ENCODE data around the gene PSME2. TPM values are rescaled to one million over a fixed set of nuclear protein-coding genes. Genes with fewer than 3 reads are reported as not detected.
A peak's percentile ranks its signal among the peaks of the same experiment; 100 is the strongest.

The PSME2 gene
- total and polyA plus RNA-seq, 2 of the 13 experiments (the other 11 are each of a cell fraction or from before 2014, with no cell fraction given): 332 to 716 TPM

DNA sequence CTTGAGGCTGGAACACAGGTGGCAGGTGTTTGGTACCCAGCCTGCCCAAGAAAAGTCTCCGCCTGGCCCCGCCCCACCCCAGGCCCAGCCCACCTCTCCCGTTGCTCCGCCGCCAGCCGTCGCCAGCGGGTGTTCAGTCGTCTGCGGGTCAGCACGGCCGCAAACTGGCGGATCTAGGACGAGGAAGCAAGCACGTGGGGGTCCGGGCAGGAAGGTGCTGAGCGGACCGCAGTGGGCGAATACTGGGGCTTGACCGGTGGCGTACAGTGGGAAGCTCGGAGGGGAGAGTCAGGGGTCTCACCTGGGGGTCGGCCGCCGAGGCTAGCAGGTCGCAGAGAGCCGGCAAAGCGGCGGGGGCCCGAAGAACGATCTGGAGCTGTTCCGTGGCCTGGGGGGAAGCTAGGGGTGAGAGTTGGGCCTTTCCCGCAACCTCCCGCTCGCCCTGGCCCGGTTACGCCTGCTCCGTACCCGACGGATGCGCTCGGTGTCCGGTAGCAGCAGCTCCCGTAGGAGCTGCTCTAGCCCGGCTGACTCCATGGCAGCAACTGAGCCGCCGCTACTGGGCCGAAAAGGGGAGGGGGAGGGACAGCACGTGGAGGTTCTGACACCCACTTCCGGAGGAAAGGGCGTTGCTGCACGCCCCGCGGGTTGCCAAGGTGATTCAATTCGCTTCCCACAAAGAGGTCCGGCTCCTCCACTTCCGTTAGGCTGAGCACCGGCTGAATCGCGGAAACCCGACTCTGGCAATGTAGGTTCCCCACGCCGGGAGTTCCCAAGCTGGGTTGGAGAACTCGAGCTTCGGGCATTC, 42.0 kb upstream of the PSME2 start, which contains the start of gene IPO4 (continued):
- TF ChIP-seq, protein P1, sequence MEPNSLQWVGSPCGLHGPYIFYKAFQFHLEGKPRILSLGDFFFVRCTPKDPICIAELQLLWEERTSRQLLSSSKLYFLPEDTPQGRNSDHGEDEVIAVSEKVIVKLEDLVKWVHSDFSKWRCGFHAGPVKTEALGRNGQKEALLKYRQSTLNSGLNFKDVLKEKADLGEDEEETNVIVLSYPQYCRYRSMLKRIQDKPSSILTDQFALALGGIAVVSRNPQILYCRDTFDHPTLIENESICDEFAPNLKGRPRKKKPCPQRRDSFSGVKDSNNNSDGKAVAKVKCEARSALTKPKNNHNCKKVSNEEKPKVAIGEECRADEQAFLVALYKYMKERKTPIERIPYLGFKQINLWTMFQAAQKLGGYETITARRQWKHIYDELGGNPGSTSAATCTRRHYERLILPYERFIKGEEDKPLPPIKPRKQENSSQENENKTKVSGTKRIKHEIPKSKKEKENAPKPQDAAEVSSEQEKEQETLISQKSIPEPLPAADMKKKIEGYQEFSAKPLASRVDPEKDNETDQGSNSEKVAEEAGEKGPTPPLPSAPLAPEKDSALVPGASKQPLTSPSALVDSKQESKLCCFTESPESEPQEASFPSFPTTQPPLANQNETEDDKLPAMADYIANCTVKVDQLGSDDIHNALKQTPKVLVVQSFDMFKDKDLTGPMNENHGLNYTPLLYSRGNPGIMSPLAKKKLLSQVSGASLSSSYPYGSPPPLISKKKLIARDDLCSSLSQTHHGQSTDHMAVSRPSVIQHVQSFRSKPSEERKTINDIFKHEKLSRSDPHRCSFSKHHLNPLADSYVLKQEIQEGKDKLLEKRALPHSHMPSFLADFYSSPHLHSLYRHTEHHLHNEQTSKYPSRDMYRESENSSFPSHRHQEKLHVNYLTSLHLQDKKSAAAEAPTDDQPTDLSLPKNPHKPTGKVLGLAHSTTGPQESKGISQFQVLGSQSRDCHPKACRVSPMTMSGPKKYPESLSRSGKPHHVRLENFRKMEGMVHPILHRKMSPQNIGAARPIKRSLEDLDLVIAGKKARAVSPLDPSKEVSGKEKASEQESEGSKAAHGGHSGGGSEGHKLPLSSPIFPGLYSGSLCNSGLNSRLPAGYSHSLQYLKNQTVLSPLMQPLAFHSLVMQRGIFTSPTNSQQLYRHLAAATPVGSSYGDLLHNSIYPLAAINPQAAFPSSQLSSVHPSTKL (CRISPR knock-in tag; IDR thresholded peaks at IDR 0.05): peak; percentile 93
- TF ChIP-seq MED8 (CRISPR knock-in tag; IDR thresholded peaks at IDR 0.05; ENCODE audit: insufficient replicate concordance) (peak; percentile 98), HMG20A (CRISPR knock-in tag; IDR thresholded peaks at IDR 0.05; ENCODE audit: borderline replicate concordance) (peak; percentile 71; the same call in 1 of the 2 replicates), ZNF83 (CRISPR knock-in tag; IDR thresholded peaks at IDR 0.05; ENCODE audit: borderline replicate concordance) (peak; percentile 75), GLI4 (CRISPR knock-in tag; IDR thresholded peaks at IDR 0.05; ENCODE audit: borderline replicate concordance) (peak; percentile 98; the same call in 1 of the 2 replicates), ZNF382 (CRISPR knock-in tag; IDR thresholded peaks at IDR 0.05; ENCODE audit: borderline replicate concordance) (no peak), ZNF326 (CRISPR knock-in tag; IDR thresholded peaks at IDR 0.05; ENCODE audit: borderline replicate concordance) (no peak), ZNF12 (CRISPR knock-in tag; IDR thresholded peaks at IDR 0.05) (peak; percentile 86), RBFOX2 (IDR thresholded peaks at IDR 0.05; ENCODE audit: low read depth, low read length) (peak; percentile 99), ZNF879 (CRISPR knock-in tag; IDR thresholded peaks at IDR 0.05) (peak; percentile 65), RFX5 (IDR thresholded peaks at IDR 0.05; ENCODE audit: low read depth, low read length) (peak; percentile 72), NCOA5 (CRISPR knock-in tag; IDR thresholded peaks at IDR 0.05) (peak; percentile 18; the same call in 1 of the 2 replicates), ZNF317 (CRISPR knock-in tag; IDR thresholded peaks at IDR 0.05) (peak; percentile 96), NKX3-1 (CRISPR knock-in tag; IDR thresholded peaks at IDR 0.05) (peak; percentile 94)
- TF ChIP-seq, protein P2, sequence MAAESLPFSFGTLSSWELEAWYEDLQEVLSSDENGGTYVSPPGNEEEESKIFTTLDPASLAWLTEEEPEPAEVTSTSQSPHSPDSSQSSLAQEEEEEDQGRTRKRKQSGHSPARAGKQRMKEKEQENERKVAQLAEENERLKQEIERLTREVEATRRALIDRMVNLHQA (CRISPR knock-in tag; IDR thresholded peaks at IDR 0.05): peak; percentile 29; the same call in 1 of the 2 replicates
- TF ChIP-seq, protein P3, sequence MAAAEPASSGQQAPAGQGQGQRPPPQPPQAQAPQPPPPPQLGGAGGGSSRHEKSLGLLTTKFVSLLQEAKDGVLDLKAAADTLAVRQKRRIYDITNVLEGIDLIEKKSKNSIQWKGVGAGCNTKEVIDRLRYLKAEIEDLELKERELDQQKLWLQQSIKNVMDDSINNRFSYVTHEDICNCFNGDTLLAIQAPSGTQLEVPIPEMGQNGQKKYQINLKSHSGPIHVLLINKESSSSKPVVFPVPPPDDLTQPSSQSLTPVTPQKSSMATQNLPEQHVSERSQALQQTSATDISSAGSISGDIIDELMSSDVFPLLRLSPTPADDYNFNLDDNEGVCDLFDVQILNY (CRISPR knock-in tag; conservative IDR thresholded peaks at IDR 0.05): peak; percentile 82
- TF ChIP-seq, protein P4, sequence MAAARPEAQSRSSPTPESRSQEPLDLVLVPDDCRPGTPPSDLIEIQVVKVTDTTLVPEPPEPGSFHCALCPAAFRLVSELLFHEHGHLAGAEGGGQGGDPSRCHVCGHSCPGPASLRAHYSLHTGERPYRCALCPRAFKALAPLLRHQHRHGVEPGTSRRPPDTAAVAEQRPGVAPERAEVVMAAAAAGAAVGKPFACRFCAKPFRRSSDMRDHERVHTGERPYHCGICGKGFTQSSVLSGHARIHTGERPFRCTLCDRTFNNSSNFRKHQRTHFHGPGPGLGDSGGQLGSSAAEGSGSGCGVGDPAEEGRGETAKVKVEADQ (CRISPR knock-in tag; IDR thresholded peaks at IDR 0.05; ENCODE audit: borderline replicate concordance): peak; percentile 93
- TF ChIP-seq, protein P5, sequence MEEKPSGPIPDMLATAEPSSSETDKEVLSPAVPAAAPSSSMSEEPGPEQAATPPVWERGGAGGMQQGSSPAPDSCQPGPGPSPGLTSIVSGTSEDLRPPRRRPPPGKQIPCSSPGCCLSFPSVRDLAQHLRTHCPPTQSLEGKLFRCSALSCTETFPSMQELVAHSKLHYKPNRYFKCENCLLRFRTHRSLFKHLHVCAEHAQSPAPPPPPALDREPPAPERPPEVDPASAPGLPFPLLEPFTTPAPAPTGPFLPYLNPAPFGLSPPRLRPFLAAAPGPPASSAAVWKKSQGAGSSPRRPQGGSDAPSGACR (CRISPR knock-in tag; IDR thresholded peaks at IDR 0.05): peak; percentile 100
- TF ChIP-seq, protein P6, sequence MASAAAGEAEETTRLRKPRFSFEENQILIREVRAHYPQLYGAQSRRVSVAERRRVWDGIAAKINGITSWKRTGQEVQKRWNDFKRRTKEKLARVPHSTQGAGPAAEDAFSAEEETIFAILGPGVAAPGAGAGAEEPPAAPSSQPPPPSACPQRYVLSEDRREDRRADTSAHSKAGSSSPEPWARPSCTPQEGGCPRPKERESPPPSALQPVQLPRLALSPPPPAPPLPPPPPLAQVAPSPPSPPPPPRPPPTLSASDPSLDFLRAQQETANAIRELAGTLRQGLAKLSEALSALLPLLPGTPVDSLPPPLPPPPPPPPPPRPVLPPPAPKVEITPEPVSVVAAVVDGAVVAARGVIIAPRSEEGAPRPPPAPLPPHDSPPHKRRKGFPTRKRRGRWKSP (CRISPR knock-in tag; IDR thresholded peaks at IDR 0.05): no peak
- TF ChIP-seq, protein P7, sequence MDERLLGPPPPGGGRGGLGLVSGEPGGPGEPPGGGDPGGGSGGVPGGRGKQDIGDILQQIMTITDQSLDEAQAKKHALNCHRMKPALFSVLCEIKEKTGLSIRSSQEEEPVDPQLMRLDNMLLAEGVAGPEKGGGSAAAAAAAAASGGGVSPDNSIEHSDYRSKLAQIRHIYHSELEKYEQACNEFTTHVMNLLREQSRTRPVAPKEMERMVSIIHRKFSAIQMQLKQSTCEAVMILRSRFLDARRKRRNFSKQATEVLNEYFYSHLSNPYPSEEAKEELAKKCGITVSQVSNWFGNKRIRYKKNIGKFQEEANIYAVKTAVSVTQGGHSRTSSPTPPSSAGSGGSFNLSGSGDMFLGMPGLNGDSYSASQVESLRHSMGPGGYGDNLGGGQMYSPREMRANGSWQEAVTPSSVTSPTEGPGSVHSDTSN (CRISPR knock-in tag; IDR thresholded peaks at IDR 0.05): peak; percentile 41
